Measurements from ENCODE around the gene AASS. TPM values are rescaled to one million over a fixed set of nuclear protein-coding genes. Genes with fewer than 3 reads are reported as not detected.

Gene AASS
- total RNA-seq, 4 donors from 2014 or later, result 3.0 to 19.1 (median 9.6) TPM

DNA sequence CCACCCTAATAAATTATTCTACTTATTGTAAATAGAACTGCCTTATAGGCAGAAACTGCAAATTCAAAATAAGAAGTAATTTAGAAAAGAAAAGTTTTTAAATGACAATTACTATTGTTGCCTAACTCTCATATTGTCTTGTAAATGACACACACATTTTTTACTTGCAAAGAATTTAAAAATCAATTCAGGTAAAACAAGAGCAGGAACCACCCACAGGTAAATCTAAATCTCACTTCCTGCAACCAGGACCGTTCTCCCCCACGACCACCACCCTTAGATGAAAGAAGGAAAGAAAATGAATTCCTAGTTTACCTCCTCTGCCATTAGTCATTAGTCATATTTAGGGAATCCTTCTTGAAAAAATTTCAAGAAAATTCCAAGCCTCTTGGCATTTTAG is 4.8 kb upstream of the AASS start:
- intact Hi-C loops (cut with DNase I; ENCODE audit: low total_unique reads) (no loop called here), in situ Hi-C loops (cut with MboI; ENCODE audit: low pct_ligation_motif_present in 1 of 4, low pct_unique_long_range_greater_than_20kb in 1 of 4, low sequenced_read_pairs in 3 of 4) (no loop called here)
- Histone ChIP-seq H3K27ac (no peak overlapping the region), H3K9me3 (no peaks in the 10 kb centered on the region), H3K27me3 (no peaks in the 10 kb centered on the region), H3K4me1 (peaks cover 0 to 7% (median 6%) of the 10 kb centered on the region in 4 donors), H3K36me3 (no peaks in the 10 kb centered on the region), H3K4me3 (no peak overlapping the region)
- DNase-seq, result no peak
- WGBS, 2 donors (ENCODE audit: low coverage in 1 of 2), result 35 to 54% methylated on average over 2 of the region's 2 CpGs
- TF ChIP-seq POLR2AphosphoS5 (IDR thresholded peaks at IDR 0.05), result no peak
- TF ChIP-seq EP300 (IDR thresholded peaks at IDR 0.05; ENCODE audit: low read depth), result no peak
- TF ChIP-seq, protein P1, sequence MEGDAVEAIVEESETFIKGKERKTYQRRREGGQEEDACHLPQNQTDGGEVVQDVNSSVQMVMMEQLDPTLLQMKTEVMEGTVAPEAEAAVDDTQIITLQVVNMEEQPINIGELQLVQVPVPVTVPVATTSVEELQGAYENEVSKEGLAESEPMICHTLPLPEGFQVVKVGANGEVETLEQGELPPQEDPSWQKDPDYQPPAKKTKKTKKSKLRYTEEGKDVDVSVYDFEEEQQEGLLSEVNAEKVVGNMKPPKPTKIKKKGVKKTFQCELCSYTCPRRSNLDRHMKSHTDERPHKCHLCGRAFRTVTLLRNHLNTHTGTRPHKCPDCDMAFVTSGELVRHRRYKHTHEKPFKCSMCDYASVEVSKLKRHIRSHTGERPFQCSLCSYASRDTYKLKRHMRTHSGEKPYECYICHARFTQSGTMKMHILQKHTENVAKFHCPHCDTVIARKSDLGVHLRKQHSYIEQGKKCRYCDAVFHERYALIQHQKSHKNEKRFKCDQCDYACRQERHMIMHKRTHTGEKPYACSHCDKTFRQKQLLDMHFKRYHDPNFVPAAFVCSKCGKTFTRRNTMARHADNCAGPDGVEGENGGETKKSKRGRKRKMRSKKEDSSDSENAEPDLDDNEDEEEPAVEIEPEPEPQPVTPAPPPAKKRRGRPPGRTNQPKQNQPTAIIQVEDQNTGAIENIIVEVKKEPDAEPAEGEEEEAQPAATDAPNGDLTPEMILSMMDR (IDR thresholded peaks at IDR 0.05), result no peak
- TF ChIP-seq POLR2A (IDR thresholded peaks at IDR 0.05), result no peak

- H3K4me1 ChIP-seq, result peaks cover 0 to 10% (median 6%) of the 10 kb centered on the region in 4 donors
- DNase-seq, result no peak
- TF ChIP-seq POLR2AphosphoS5 (IDR thresholded peaks at IDR 0.05) (no peak), EP300 (IDR thresholded peaks at IDR 0.05; ENCODE audit: low read depth) (no peak)
- TF ChIP-seq, protein P1 (IDR thresholded peaks at IDR 0.05), result no peak
- 76 to 85% methylated on average over 2 to 3 of the region's 3 CpGs for WGBS, 2 donors (ENCODE audit: low coverage in 1 of 2)
- intact Hi-C loops (cut with DNase I; ENCODE audit: low total_unique reads) (no loop called here), in situ Hi-C loops (cut with MboI; ENCODE audit: low pct_ligation_motif_present in 1 of 4, low pct_unique_long_range_greater_than_20kb in 1 of 4, low sequenced_read_pairs in 3 of 4) (no loop called here)
- H3K27ac ChIP-seq, result no peak overlapping the region
- no peaks in the 10 kb centered on the region for H3K27me3 ChIP-seq
- no peak overlapping the region for H3K4me3 ChIP-seq
- H3K9me3 ChIP-seq, result no peaks in the 10 kb centered on the region
- H3K36me3 ChIP-seq, result no peaks in the 10 kb centered on the region
These were observed 4.0 kb upstream of the AASS start for GRCh38 chr7:122148081-122148480.

- H3K4me3 ChIP-seq, result no peak overlapping the region
- in situ Hi-C loops (cut with MboI; ENCODE audit: low pct_ligation_motif_present in 1 of 4, low pct_unique_long_range_greater_than_20kb in 1 of 4, low sequenced_read_pairs in 3 of 4), result no loop called here
- TF ChIP-seq EP300 (IDR thresholded peaks at IDR 0.05; ENCODE audit: low read depth), result no peak
- no peak for TF ChIP-seq POLR2AphosphoS5 (IDR thresholded peaks at IDR 0.05)
- H3K9me3 ChIP-seq, result no peaks in the 10 kb centered on the region
- intact Hi-C loops (cut with DNase I; ENCODE audit: low total_unique reads), result no loop called here
- H3K36me3 ChIP-seq, result no peaks in the 10 kb centered on the region
- DNase-seq, result no peak
- H3K27ac ChIP-seq, result no peak overlapping the region
- 53 to 61% methylated on average over 4 of the region's 4 CpGs for WGBS, 2 donors (ENCODE audit: low coverage in 1 of 2)
- peaks cover 0 to 21% (median 9%) of the 10 kb centered on the region in 4 donors for H3K4me1 ChIP-seq
- no peaks in the 10 kb centered on the region for H3K27me3 ChIP-seq
These were observed 2.0 kb upstream of the AASS start for GRCh38 chr7:122145937-122146645.

DNA sequence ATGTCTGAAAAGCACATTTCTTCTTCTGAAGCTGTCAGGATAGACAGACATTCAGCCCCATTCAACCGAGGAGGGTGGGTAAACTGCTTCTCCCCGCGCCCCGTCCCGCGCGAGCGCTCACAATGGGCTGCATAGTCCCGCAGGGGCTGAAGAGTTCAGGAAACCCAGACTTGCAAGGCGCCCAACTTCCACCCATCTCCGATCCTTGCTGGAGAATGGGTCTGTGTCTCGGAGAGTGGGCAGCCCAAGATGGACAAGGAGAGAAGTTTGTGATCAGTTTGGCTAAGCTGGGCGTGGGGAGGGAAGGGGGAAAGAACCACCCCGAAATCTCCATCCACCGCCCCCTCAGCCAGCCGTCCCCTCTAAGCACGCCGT is 686 bp downstream of the AASS start:
- TF ChIP-seq EP300 (IDR thresholded peaks at IDR 0.05; ENCODE audit: low read depth), result no peak
- TF ChIP-seq, protein P1 (IDR thresholded peaks at IDR 0.05), result no peak
- TF ChIP-seq POLR2A (IDR thresholded peaks at IDR 0.05), result no peak
- no peak for TF ChIP-seq POLR2AphosphoS5 (IDR thresholded peaks at IDR 0.05)
- DNase-seq, result peak; percentile 9
- Histone ChIP-seq H3K36me3 (no peaks in the 10 kb centered on the region), H3K4me3 (peak overlapping the region; percentile 58 to 97 (median 86)), H3K9me3 (no peaks in the 10 kb centered on the region), H3K27me3 (no peaks in the 10 kb centered on the region), H3K4me1 (peaks cover 0 to 21% (median 9%) of the 10 kb centered on the region in 4 donors), H3K27ac (peak overlapping the region; percentile 90 to 96 (median 94))
- intact Hi-C loops (cut with DNase I; ENCODE audit: low total_unique reads) (no loop called here), in situ Hi-C loops (cut with MboI; ENCODE audit: low pct_ligation_motif_present in 1 of 4, low pct_unique_long_range_greater_than_20kb in 1 of 4, low sequenced_read_pairs in 3 of 4) (no loop called here)
- WGBS, 2 donors (ENCODE audit: low coverage in 1 of 2), result 4% methylated on average over 18 of the region's 18 CpGs; no CpG with 5 or more reads in 1 of the 2 donors
